IMR-90 (cell line): ENCODE results near the gene CMTM7. TPM values are rescaled to one million over a fixed set of nuclear protein-coding genes. Genes with fewer than 3 reads are reported as not detected.

Experiments used
- ATAC-seq: fragments of 200-7000 bp; cut with Tn5 transposase; 2 replicates; pipeline ENCODE4 v1.9.1; 2020; ENCODE audit warnings: low read depth, mild to moderate bottlenecking, moderate library complexity
- BruUV-seq: library from RNA; stranded (reverse); fragments of 400-500 nt; replicated peaks from 2 replicates; lab custom pipeline; 2021; lab: Mats Ljungman, UMichigan
- CTCF ChIA-PET: fragments of 300-600 bp; formaldehyde crosslinking; extraction: SDS; loops from one replicate; lab custom pipeline; 2021; ENCODE audit warnings: antibody characterized with exemption; lab: Yijun Ruan, JAX
- POLR2A ChIA-PET: fragments of 300-600 bp; sonication (Branson Sonifier 250); formaldehyde crosslinking; loops from one replicate; lab custom pipeline; 2022; ENCODE audit warnings: antibody characterized with exemption; ENCODE audit not compliant: unreplicated experiment; lab: Charles Lee
- DNase-seq: peaks from one replicate; pipeline ENCODE4 v3.0.0; 2013
- H2AFZ ChIP-seq: replicated peaks from 2 replicates; pipeline ENCODE3; 2013; ENCODE audit warnings: low read length, mild to moderate bottlenecking; ENCODE audit not compliant: poor library complexity
- H2AK5ac ChIP-seq: 2 replicates; pipeline ENCODE4 v1.6.1; 2013; ENCODE audit warnings: low read depth, low read length, inconsistent platforms
- H2AK9ac ChIP-seq: replicated peaks from 2 replicates; pipeline ENCODE3; 2013; ENCODE audit warnings: mild to moderate bottlenecking, low read depth, low read length, moderate library complexity; ENCODE audit not compliant: poor library complexity
- H2BK120ac ChIP-seq: 2 replicates; pipeline ENCODE4 v1.6.1; 2013; ENCODE audit warnings: low read depth, low read length, inconsistent platforms
- H2BK15ac ChIP-seq: 3 replicates; pipeline ENCODE4 v1.6.1; 2013; ENCODE audit warnings: low read depth, low read length, inconsistent platforms
- H2BK20ac ChIP-seq: 2 replicates; pipeline ENCODE4 v1.6.1; 2013; ENCODE audit warnings: low read depth, mild to moderate bottlenecking, inconsistent platforms, low read length, moderate library complexity
- H2BK5ac ChIP-seq: 2 replicates; pipeline ENCODE4 v1.6.1; 2013; ENCODE audit warnings: mild to moderate bottlenecking, low read depth, low read length, inconsistent platforms; ENCODE audit not compliant: poor library complexity, severe bottlenecking
- H3K14ac ChIP-seq: replicated peaks from 2 replicates; pipeline ENCODE4 v1.6.1; 2013; ENCODE audit warnings: low read depth, low read length, inconsistent platforms
- H3K18ac ChIP-seq: 2 replicates; pipeline ENCODE4 v1.6.1; 2013; ENCODE audit warnings: low read depth, low read length, control low read depth
- H3K23ac ChIP-seq: 2 replicates; pipeline ENCODE4 v1.6.1; 2013; ENCODE audit warnings: low read depth, low read length, inconsistent platforms
- H3K27ac ChIP-seq: 2 replicates; pipeline ENCODE4 v1.5.1; 2013; ENCODE audit warnings: mild to moderate bottlenecking, control low read depth, low read length; ENCODE audit not compliant: insufficient read depth
- H3K27me3 ChIP-seq: 2 replicates; pipeline ENCODE4 v1.6.1; 2013; ENCODE audit warnings: low read length; ENCODE audit not compliant: control insufficient read depth, insufficient read depth
- H3K36me3 ChIP-seq: 2 replicates; pipeline ENCODE4 v1.6.1; 2013; ENCODE audit warnings: low read length, mixed read lengths; ENCODE audit not compliant: control insufficient read depth, insufficient read depth
- H3K4ac ChIP-seq: 2 replicates; pipeline ENCODE4 v1.6.1; 2013; ENCODE audit warnings: low read depth, low read length, inconsistent platforms
- H3K4me1 ChIP-seq: 2 replicates; pipeline ENCODE4 v1.6.1; 2013; ENCODE audit warnings: low read length, mixed read lengths; ENCODE audit not compliant: control insufficient read depth, insufficient read depth
- H3K4me2 ChIP-seq: 2 replicates; pipeline ENCODE4 v1.6.1; 2013; ENCODE audit warnings: low read depth, mild to moderate bottlenecking, control low read depth, low read length, moderate library complexity
- H3K4me3 ChIP-seq: 2 replicates; pipeline ENCODE4 v1.5.1; 2013; ENCODE audit warnings: low read depth, mild to moderate bottlenecking, control low read depth, low read length, moderate library complexity; ENCODE audit not compliant: insufficient read depth
- H3K56ac ChIP-seq: 2 replicates; pipeline ENCODE4 v1.6.1; 2013; ENCODE audit warnings: low read length, inconsistent platforms; ENCODE audit not compliant: insufficient read depth; ENCODE audit errors: extremely low read depth
- H3K79me1 ChIP-seq, 2 experiments: 2 replicates each; pipeline ENCODE4 v1.6.1; 2013; ENCODE audit warnings: low read length in 2 of 2, inconsistent platforms in 1 of 2, low read depth in 1 of 2
- H3K9ac ChIP-seq: 2 replicates; pipeline ENCODE4 v1.6.1; 2013; ENCODE audit warnings: low read depth, low read length, control low read depth
- H3K9me1 ChIP-seq: 2 replicates; pipeline ENCODE4 v1.6.1; 2013; ENCODE audit warnings: low read length, inconsistent platforms; ENCODE audit not compliant: insufficient read depth
- H3K9me3 ChIP-seq: 2 replicates; pipeline ENCODE4 v1.6.1; 2013; ENCODE audit warnings: low read length; ENCODE audit not compliant: control insufficient read depth, insufficient read depth
- H4K20me1 ChIP-seq: 2 replicates; pipeline ENCODE4 v1.6.1; 2013; ENCODE audit warnings: low read length, inconsistent platforms; ENCODE audit not compliant: insufficient read depth
- H4K5ac ChIP-seq: 2 replicates; pipeline ENCODE4 v1.6.1; 2013; ENCODE audit warnings: mild to moderate bottlenecking, low read depth, low read length, control low read depth
- H4K8ac ChIP-seq, 2 experiments: 2 replicates each; pipeline ENCODE4 v1.6.1; 2013; ENCODE audit warnings: low read depth in 2 of 2, low read length in 2 of 2, control low read depth in 1 of 2, inconsistent platforms in 1 of 2
- H4K91ac ChIP-seq: 2 replicates; pipeline ENCODE4 v1.6.1; 2013; ENCODE audit warnings: low read depth, low read length, inconsistent platforms; ENCODE audit not compliant: insufficient read depth
- CHD1 ChIP-seq: IDR thresholded peaks from 2 replicates; pipeline ENCODE4 v1.6.1; 2012; ENCODE audit warnings: low read depth, low read length, improper control_type of control experiment
- RFX5 ChIP-seq: IDR thresholded peaks from 2 replicates; pipeline ENCODE4 v1.8.0; 2012; ENCODE audit warnings: low read depth, mild to moderate bottlenecking, low read length, moderate library complexity
- WGBS, 2 experiments: methylation state at CpG; one replicate each; pipeline versions ENCODE4 v1.1.5 to v1.1.7; 2013; ENCODE audit warnings: missing lambda C conversion rate in 2 of 2; ENCODE audit not compliant: insufficient read length in 1 of 2; ENCODE audit errors: extremely low coverage in 2 of 2; 5-methylcytosine and 5-hydroxymethylcytosine counted together
- dilution Hi-C: fragments of 300-500 bp; cut with HindIII; formaldehyde crosslinking; loops from one replicate; pipeline ENCODE4 v1.14.3; 2018; ENCODE audit warnings: low sequenced_read_pairs; ENCODE audit not compliant: unreplicated experiment
- in situ Hi-C: fragments of 300-500 bp; cut with MboI; formaldehyde crosslinking; loops from 3 replicates; pipeline ENCODE4 v1.14.3; 2019; ENCODE audit warnings: low sequenced_read_pairs, inconsistent platforms, mixed read lengths
- intact Hi-C: fragments of 100-400 bp; cut with micrococcal nuclease; formaldehyde crosslinking; loops from 2 replicates; pipeline ENCODE4 v1.10.0; 2022
- polyA plus RNA-seq, 3 experiments: library from polyadenylated mRNA; depleted of rRNA; stranded (reverse); fragments of >200 nt; gene quantifications; 2 replicates each; pipeline ENCODE4 v1.2.3, GENCODE V29; 2012; ENCODE audit warnings: low replicate concordance in 1 of 3
- total RNA-seq: library from RNA; depleted of rRNA; stranded (reverse); fragments of >200 nt; gene quantifications from 2 replicates; pipeline ENCODE4 v1.2.3, GENCODE V29; 2012

CMTM7 gene
- total and polyA plus RNA-seq, 2 of the 4 experiments (the other 2 are of a cell fraction), result 3.4 to 31.4 TPM

DNA sequence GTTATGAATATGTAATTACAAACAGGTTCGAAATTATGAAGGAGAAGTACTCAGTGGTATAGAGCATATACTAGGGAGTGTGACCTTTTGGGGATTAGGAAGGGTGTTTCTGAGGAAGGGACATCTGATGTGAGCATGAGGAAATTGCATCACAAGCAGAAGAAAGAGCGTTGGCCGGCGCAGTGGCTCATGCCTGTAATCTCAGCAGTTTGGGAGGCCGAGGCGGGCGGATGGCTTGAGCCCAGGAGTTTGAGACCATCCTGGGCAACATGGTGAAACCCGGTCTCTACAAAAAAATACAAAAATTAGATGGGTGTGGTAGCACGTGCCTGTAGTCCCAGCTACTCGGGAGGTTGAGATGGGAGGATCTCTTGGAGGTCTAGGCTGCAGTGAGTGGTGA lies 6.9 kb downstream of the CMTM7 start:
- no peak overlapping the region for H4K5ac ChIP-seq
- H3K4me3 ChIP-seq, result no peak overlapping the region
- H2BK5ac ChIP-seq, result no peak overlapping the region
- H2AFZ ChIP-seq, result no peak overlapping the region
- POLR2A ChIA-PET, result no interaction called here
- TF ChIP-seq RFX5, result no peak
- TF ChIP-seq CHD1, result no peak
- no peaks in the 10 kb centered on the region for H4K20me1 ChIP-seq
- H2BK120ac ChIP-seq, result no peak overlapping the region
- H3K18ac ChIP-seq, result no peak overlapping the region
- no peaks in the 10 kb centered on the region for H3K9me3 ChIP-seq
- no TSS peak for BruUV-seq
- no peak overlapping the region for H2AK5ac ChIP-seq
- no peak overlapping the region for H2BK20ac ChIP-seq
- intact Hi-C loops, result no loop called here
- no peak overlapping the region for H4K8ac ChIP-seq
- no peak overlapping the region for H3K23ac ChIP-seq
- WGBS, 2 experiments, result 96% methylated on average over 5 of the region's 10 CpGs; no CpG with 5 or more reads in 1 of the 2 experiments
- no peak overlapping the region for H3K56ac ChIP-seq
- no peak overlapping the region for H3K9ac ChIP-seq
- H3K79me1 ChIP-seq, result peaks cover 25 to 51% of the 10 kb centered on the region in 2 experiments
- H4K91ac ChIP-seq, result no peak overlapping the region
- H3K4me1 ChIP-seq, result peaks cover 2% of the 10 kb centered on the region
- no peaks in the 10 kb centered on the region for H3K9me1 ChIP-seq
- no peaks in the 10 kb centered on the region for H3K36me3 ChIP-seq
- H3K4me2 ChIP-seq, result no peak overlapping the region
- ATAC-seq (no peak), DNase-seq (no peak)
- CTCF ChIA-PET, result no interaction called here
- no peak overlapping the region for H2BK15ac ChIP-seq
- no peaks in the 10 kb centered on the region for H3K27me3 ChIP-seq
- no peak overlapping the region for H3K14ac ChIP-seq
- H3K4ac ChIP-seq, result no peak overlapping the region
- in situ Hi-C loops, result loop anchor here (25.0 kb wide), 1 partner anchor 264 kb away; no protein-coding TSS in a partner anchor
- no peak overlapping the region for H3K27ac ChIP-seq
- H2AK9ac ChIP-seq, result no peak overlapping the region
- dilution Hi-C loops, result no loop called here
